GM12878 (cell line): ENCODE results near the gene HECTD3.

Experiments
- BACH1 ChIP-seq: fragments of 450-650 bp; IDR thresholded peaks from 2 replicates; pipeline ENCODE4 v1.6.1; 2017; ENCODE audit warnings: mild to moderate bottlenecking, borderline replicate concordance
- BRCA1 ChIP-seq: IDR thresholded peaks from 2 replicates; pipeline ENCODE4 v1.6.1; 2011; ENCODE audit warnings: low read depth, low read length, improper control_type of control experiment
- CEBPB ChIP-seq, 2 experiments: fragments of 150-350 bp in 1 of 2; IDR thresholded peaks; 2 replicates each; pipeline ENCODE4 v1.6.1; 2012 to 2014; ENCODE audit warnings: low read depth in 2 of 2, low read length in 2 of 2, borderline replicate concordance in 1 of 2, inconsistent platforms in 1 of 2
- HCFC1 ChIP-seq: fragments of 150-350 bp; IDR thresholded peaks from 2 replicates; pipeline ENCODE4 v1.6.1; 2014; ENCODE audit warnings: low read length
- SRF ChIP-seq, 2 experiments: IDR thresholded peaks; 2 replicates each; pipeline ENCODE4 v1.6.1; 2011; ENCODE audit warnings: low read depth in 2 of 2, low read length in 2 of 2, mild to moderate bottlenecking in 1 of 2, moderate library complexity in 1 of 2
- YY1 ChIP-seq: IDR thresholded peaks from 2 replicates; pipeline ENCODE4 v1.6.1; 2011; ENCODE audit warnings: low read depth, mild to moderate bottlenecking, low read length
- ZNF217 ChIP-seq: fragments of 450-650 bp; IDR thresholded peaks from 2 replicates; pipeline ENCODE4 v1.6.1; 2017; ENCODE audit warnings: antibody characterized with exemption, mild to moderate bottlenecking
- TF ChIP-seq, protein P1 (sequence below): fragments of 450-650 bp; IDR thresholded peaks from 2 replicates; pipeline ENCODE4 v1.6.1; 2018; ENCODE audit warnings: borderline replicate concordance, mild to moderate bottlenecking; ENCODE audit not compliant: partially characterized antibody

DNA sequence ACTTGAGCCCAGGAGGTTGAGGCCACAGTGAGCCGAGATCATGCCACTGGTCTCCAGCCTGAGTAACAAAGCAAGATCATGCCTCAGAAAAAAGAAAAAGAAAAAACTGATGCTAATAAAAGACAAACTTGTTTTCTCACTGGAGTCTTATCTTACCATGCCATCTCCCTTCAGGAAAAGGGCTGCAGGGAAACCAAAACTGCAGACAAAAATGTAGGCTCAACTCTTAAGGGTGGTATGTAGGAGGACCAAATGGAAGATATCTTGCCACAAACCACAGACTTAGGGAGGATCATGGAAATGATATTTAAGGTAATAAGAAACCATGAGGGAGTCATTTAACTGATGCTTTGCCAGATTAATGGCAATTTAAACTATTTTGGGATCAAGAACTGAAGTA is 33.8 kb upstream of the HECTD3 start:
- TF ChIP-seq HCFC1 (no peak), ZNF217 (no peak), SRF (IDR thresholded peaks at IDR 0.05; ENCODE audit: low read depth in 2 of 2, low read length in 2 of 2) (no peak), YY1 (no peak), CEBPB (IDR thresholded peaks at IDR 0.05; ENCODE audit: borderline replicate concordance in 1 of 2, low read depth in 2 of 2, low read length in 2 of 2) (no peak), BRCA1 (no peak), BACH1 (no peak)
- TF ChIP-seq, protein P1, sequence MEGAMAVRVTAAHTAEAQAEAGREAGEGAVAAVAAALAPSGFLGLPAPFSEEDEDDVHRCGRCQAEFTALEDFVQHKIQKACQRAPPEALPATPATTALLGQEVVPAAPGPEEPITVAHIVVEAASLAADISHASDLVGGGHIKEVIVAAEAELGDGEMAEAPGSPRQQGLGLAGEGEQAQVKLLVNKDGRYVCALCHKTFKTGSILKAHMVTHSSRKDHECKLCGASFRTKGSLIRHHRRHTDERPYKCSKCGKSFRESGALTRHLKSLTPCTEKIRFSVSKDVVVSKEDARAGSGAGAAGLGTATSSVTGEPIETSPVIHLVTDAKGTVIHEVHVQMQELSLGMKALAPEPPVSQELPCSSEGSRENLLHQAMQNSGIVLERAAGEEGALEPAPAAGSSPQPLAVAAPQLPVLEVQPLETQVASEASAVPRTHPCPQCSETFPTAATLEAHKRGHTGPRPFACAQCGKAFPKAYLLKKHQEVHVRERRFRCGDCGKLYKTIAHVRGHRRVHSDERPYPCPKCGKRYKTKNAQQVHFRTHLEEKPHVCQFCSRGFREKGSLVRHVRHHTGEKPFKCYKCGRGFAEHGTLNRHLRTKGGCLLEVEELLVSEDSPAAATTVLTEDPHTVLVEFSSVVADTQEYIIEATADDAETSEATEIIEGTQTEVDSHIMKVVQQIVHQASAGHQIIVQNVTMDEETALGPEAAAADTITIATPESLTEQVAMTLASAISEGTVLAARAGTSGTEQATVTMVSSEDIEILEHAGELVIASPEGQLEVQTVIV, result no peak
